ENCODE data around the gene GGA1.

Gene GGA1

GRCh38 chr22:37568448-37569008, 40.1 kb upstream of the GGA1 start:
- TF ChIP-seq CTCF (conservative IDR thresholded peaks at IDR 0.05; ENCODE audit: low read depth, low read length) = no peak
- DNase-seq (ENCODE audit: low read depth) = no peak
- H3K4me3 ChIP-seq (ENCODE audit: low read length) = no peak overlapping the region

GRCh38 chr22:37569009-37569920, 39.4 kb upstream of the GGA1 start:
- DNase-seq (ENCODE audit: low read depth) = no peak
- no peak for TF ChIP-seq CTCF (conservative IDR thresholded peaks at IDR 0.05; ENCODE audit: low read depth, low read length)
- H3K4me3 ChIP-seq (ENCODE audit: low read length) = no peak overlapping the region

DNA sequence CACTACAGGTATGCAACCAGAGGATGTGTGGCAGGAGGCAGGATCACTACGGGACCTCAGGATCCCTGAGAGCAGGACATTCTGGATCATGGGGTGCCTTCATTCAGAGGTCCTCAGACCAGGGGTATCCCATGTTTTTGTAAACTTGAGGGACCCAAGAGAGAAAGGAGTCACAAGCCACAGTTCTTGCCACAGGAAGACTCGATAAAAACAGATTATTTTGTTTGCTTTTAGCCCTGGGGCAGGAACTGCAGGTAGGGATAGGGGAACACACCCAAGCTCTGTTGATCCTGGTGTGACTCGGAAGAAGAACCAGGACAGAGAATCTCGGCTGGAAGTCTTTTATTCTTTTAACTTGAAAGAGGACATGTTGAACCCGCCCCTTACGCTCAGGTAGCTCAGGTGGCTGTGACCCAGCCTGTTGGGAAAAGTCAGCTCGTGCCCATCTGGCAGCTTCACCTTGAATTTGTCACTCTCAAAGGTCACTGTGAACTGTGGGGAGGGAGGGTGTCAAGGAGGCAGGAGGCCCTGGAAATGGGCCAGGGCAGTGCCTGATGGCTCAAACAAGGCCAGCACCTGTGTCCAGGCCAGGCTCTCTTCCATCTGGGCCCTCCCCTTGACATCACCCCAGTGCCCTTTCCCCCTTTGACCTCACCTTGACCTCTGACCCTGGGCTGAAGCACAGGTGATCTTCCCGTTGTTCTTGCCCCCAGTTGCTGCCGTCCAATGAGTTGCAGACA, 38.5 kb upstream of the GGA1 start:
- H3K4me3 ChIP-seq (ENCODE audit: low read length) = no peak overlapping the region
- no peak for TF ChIP-seq CTCF (conservative IDR thresholded peaks at IDR 0.05; ENCODE audit: low read depth, low read length)
- no peak for DNase-seq (ENCODE audit: low read depth)

DNA sequence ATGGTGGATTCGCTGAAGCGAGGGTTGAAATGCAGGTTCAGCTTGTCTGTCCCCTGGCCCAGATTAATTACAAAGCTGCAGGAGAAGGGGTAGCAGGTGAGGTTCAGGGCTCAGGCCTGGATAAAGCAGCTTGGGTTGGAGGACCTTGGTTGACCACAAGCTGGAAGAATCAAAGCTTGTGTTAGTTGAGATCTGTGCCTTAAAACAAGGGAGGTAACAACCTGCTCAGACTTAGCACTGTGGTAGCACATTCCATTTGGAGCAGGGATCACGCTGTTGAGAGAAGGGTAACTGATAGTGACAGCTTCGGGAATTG, 38.0 kb upstream of the GGA1 start:
- no peak overlapping the region for H3K4me3 ChIP-seq (ENCODE audit: low read length)
- no peak for TF ChIP-seq CTCF (conservative IDR thresholded peaks at IDR 0.05; ENCODE audit: low read depth, low read length)
- no peak for DNase-seq (ENCODE audit: low read depth)

- peak; percentile 50 for TF ChIP-seq CTCF (conservative IDR thresholded peaks at IDR 0.05; ENCODE audit: low read depth, low read length)
Observed at GRCh38 chr22:37571258-37571991, 37.2 kb upstream of the GGA1 start.

GRCh38 chr22:37571992-37572373, 36.7 kb upstream of the GGA1 start:
- TF ChIP-seq CTCF (conservative IDR thresholded peaks at IDR 0.05; ENCODE audit: low read depth, low read length) = no peak
- no peak for DNase-seq (ENCODE audit: low read depth)

More at GRCh38 chr22:37571258-37571991, 37.2 kb upstream of the GGA1 start:
- no peak overlapping the region for H3K4me3 ChIP-seq (ENCODE audit: low read length)
- no peak for DNase-seq (ENCODE audit: low read depth)

More at GRCh38 chr22:37571992-37572373, 36.7 kb upstream of the GGA1 start:
- no peak overlapping the region for H3K4me3 ChIP-seq (ENCODE audit: low read length)
